Omental fat pad (tissue), 4 donors: Measurements from ENCODE around the gene TEC. TPM values are rescaled to one million over a fixed set of nuclear protein-coding genes. Genes with fewer than 3 reads are reported as not detected.
"Not testable (repeated sequence)": the region's sequence is repeated elsewhere in the genome, so short reads cannot be mapped to it uniquely, and the experiment has no call there.

Experiments
- ATAC-seq: fragments of 150-250 bp; one replicate; pipeline ENCODE4 v1.9.1; 2016; ENCODE audit warnings: mild to moderate bottlenecking, moderate library complexity; ENCODE audit not compliant: low FRiP score
- DNase-seq: peaks from one replicate; pipeline ENCODE4 v3.0.0-alpha.2; 2019; ENCODE audit warnings: low spot score
- CTCF ChIP-seq, 3 donors: fragments of 450-650 bp; IDR thresholded peaks; one replicate each; pipeline ENCODE4 v1.5.1; 2016 to 2017; ENCODE audit warnings: antibody characterized with exemption in 3 of 3, mild to moderate bottlenecking in 3 of 3, moderate library complexity in 2 of 3
- total RNA-seq, 4 donors: library from RNA; depleted of rRNA; stranded (reverse); fragments of >200 nt; gene quantifications; one replicate each; pipeline ENCODE4 v1.1.0, GENCODE V29; 2016

The TEC gene
- total RNA-seq, 4 donors from 2014 or later = 2.6 to 4.8 (median 3.9) TPM

- DNase-seq = no peak
- ATAC-seq = no peak
- no peak for TF ChIP-seq CTCF (IDR thresholded peaks at IDR 0.05)
Observed at GRCh38 chr4:48191758-48192157, 77.9 kb downstream of the TEC start.

GRCh38 chr4:48190839-48191238, 78.8 kb downstream of the TEC start:
- DNase-seq (no peak), ATAC-seq (no peak)
- no peak for TF ChIP-seq CTCF (IDR thresholded peaks at IDR 0.05)

GRCh38 chr4:48189731-48190130, 79.9 kb downstream of the TEC start:
- no peak for DNase-seq
- TF ChIP-seq CTCF (IDR thresholded peaks at IDR 0.05) = no peak
- ATAC-seq = no peak

- ATAC-seq (no peak), DNase-seq (no peak)
- TF ChIP-seq CTCF (IDR thresholded peaks at IDR 0.05) = no peak
Observed at GRCh38 chr4:48188390-48188789, 81.2 kb downstream of the TEC start.

- no peak for TF ChIP-seq CTCF (IDR thresholded peaks at IDR 0.05)
- no peak for DNase-seq
- no peak for ATAC-seq
Observed at GRCh38 chr4:48187813-48188212, 81.8 kb downstream of the TEC start.

- not testable (repeated sequence) for ATAC-seq, DNase-seq
Observed at GRCh38 chr4:48187066-48187465, 82.6 kb downstream of the TEC start.

GRCh38 chr4:48186394-48186793, 83.2 kb downstream of the TEC start:
- not testable (repeated sequence) for ATAC-seq

GRCh38 chr4:48184882-48185281, 84.8 kb downstream of the TEC start:
- ATAC-seq = no peak
- no peak for DNase-seq
- TF ChIP-seq CTCF (IDR thresholded peaks at IDR 0.05) = no peak

More at GRCh38 chr4:48186394-48186793, 83.2 kb downstream of the TEC start:
- not testable (repeated sequence) for DNase-seq
